Neural cell (in vitro differentiated cells): ENCODE results near the gene PI4K2B. TPM values are rescaled to one million over a fixed set of nuclear protein-coding genes. Genes with fewer than 3 reads are reported as not detected.

Source experiments
- H2AFZ ChIP-seq: fragments of 200-600, 300-800 bp; sonication (generic), shearing (Covaris generic); 2 replicates; pipeline ENCODE4 v1.6.0; 2014; ENCODE audit warnings: low read depth, mild to moderate bottlenecking, antibody characterized with exemption, low read length, moderate library complexity
- H3F3A ChIP-seq: fragments of 200-600 bp; shearing (Covaris generic); 2 replicates; pipeline ENCODE4 v1.6.1; 2016; ENCODE audit warnings: mild to moderate bottlenecking, moderate library complexity, mixed read lengths, antibody characterized with exemption, low read length; ENCODE audit not compliant: insufficient read depth, poor library complexity, severe bottlenecking
- H3K27ac ChIP-seq: fragments of 200-600, 300-800 bp; sonication (generic), shearing (Covaris generic); 2 replicates; pipeline ENCODE4 v1.5.1; 2014; ENCODE audit warnings: mild to moderate bottlenecking, low read length, moderate library complexity
- H3K27me3 ChIP-seq: fragments of 300-800, 200-600 bp; sonication (generic), shearing (Covaris generic); 2 replicates; pipeline ENCODE4 v1.6.0; 2014; ENCODE audit warnings: mild to moderate bottlenecking, low read depth, low read length, moderate library complexity; ENCODE audit not compliant: insufficient read depth
- H3K36me3 ChIP-seq: fragments of 300-800, 200-600 bp; sonication (generic), shearing (Covaris generic); 2 replicates; pipeline ENCODE4 v1.5.1; 2014; ENCODE audit warnings: mild to moderate bottlenecking, antibody characterized with exemption, low read length, moderate library complexity; ENCODE audit not compliant: insufficient read depth
- H3K4me2 ChIP-seq: fragments of 300-800, 200-600 bp; sonication (generic), shearing (Covaris generic); 2 replicates; pipeline ENCODE4 v1.6.0; 2014; ENCODE audit warnings: mild to moderate bottlenecking, low read length
- H3K4me3 ChIP-seq: fragments of 300-800, 200-600 bp; sonication (generic), shearing (Covaris generic); 2 replicates; pipeline ENCODE4 v1.5.1; 2014; ENCODE audit warnings: mild to moderate bottlenecking, low read length, moderate library complexity
- H3K79me2 ChIP-seq: fragments of 200-600 bp; shearing (Covaris generic); replicated peaks from 2 replicates; pipeline ENCODE4 v1.6.0; 2014; ENCODE audit warnings: mild to moderate bottlenecking, low read length, moderate library complexity; ENCODE audit not compliant: insufficient read depth
- H3K9ac ChIP-seq: fragments of 300-800, 200-600 bp; sonication (generic), shearing (Covaris generic); 2 replicates; pipeline ENCODE4 v1.6.1; 2016; ENCODE audit warnings: mild to moderate bottlenecking, low read length, mixed read lengths
- H3K9me2 ChIP-seq: fragments of 200-600 bp; shearing (Covaris generic); 2 replicates; pipeline ENCODE4 v1.6.1; 2016; ENCODE audit warnings: mild to moderate bottlenecking, low read length, mixed read lengths; ENCODE audit not compliant: insufficient read depth
- H3K9me3 ChIP-seq: fragments of 200-600, 300-800 bp; sonication (generic), shearing (Covaris generic); 2 replicates; pipeline ENCODE4 v1.6.1; 2016; ENCODE audit warnings: mild to moderate bottlenecking, mixed run types, low read length, moderate library complexity, mixed read lengths
- H4K20me1 ChIP-seq: fragments of 200-600 bp; shearing (Covaris generic); 2 replicates; pipeline ENCODE4 v1.6.1; 2016; ENCODE audit warnings: mild to moderate bottlenecking, mixed run types; ENCODE audit not compliant: insufficient read depth
- CTCF ChIP-seq: fragments of 450-650 bp; IDR thresholded peaks from 2 replicates; pipeline ENCODE4 v1.5.1; 2014; ENCODE audit warnings: antibody characterized with exemption, mild to moderate bottlenecking, moderate library complexity; ENCODE audit not compliant: poor library complexity, severe bottlenecking
- EP300 ChIP-seq: fragments of 450-650 bp; conservative IDR thresholded peaks from 2 replicates; pipeline ENCODE4 v1.6.1; 2014; ENCODE audit warnings: antibody characterized with exemption, mild to moderate bottlenecking, moderate library complexity; ENCODE audit not compliant: poor library complexity, severe bottlenecking
- EZH2 ChIP-seq: fragments of 200-600, 300-800 bp; shearing (Covaris generic), sonication (generic); IDR thresholded peaks from 2 replicates; pipeline ENCODE4 v1.6.1; 2014; ENCODE audit warnings: antibody characterized with exemption, low read length, borderline replicate concordance, mild to moderate bottlenecking; ENCODE audit not compliant: insufficient read depth, poor library complexity, severe bottlenecking
- MXI1 ChIP-seq: fragments of 450-650 bp; conservative IDR thresholded peaks from 2 replicates; pipeline ENCODE4 v1.6.1; 2014; ENCODE audit warnings: antibody characterized with exemption, mild to moderate bottlenecking; ENCODE audit not compliant: poor library complexity, severe bottlenecking
- POLR2AphosphoS5 ChIP-seq: IDR thresholded peaks from 2 replicates; pipeline ENCODE4 v1.6.1; 2012
- RAD21 ChIP-seq: fragments of 450-650 bp; conservative IDR thresholded peaks from 2 replicates; pipeline ENCODE4 v1.6.1; 2014; ENCODE audit warnings: antibody characterized with exemption, mild to moderate bottlenecking, moderate library complexity
- REST ChIP-seq: IDR thresholded peaks from 2 replicates; pipeline ENCODE4 v1.6.1; 2012; ENCODE audit warnings: borderline replicate concordance
- SMC3 ChIP-seq: fragments of 450-650 bp; conservative IDR thresholded peaks from 2 replicates; pipeline ENCODE4 v1.6.1; 2014; ENCODE audit warnings: antibody characterized with exemption, mild to moderate bottlenecking, moderate library complexity; ENCODE audit not compliant: poor library complexity
- TAF1 ChIP-seq: IDR thresholded peaks from 2 replicates; pipeline ENCODE4 v1.6.1; 2012; ENCODE audit warnings: low read depth
- polyA plus RNA-seq: library from polyadenylated mRNA; depleted of rRNA; stranded (reverse); fragments of >200 nt; gene quantifications from 2 replicates; pipeline ENCODE4 v1.2.3, GENCODE V29; 2014

Gene PI4K2B
- polyA plus RNA-seq, 1 donor from 2014 or later, result 10.0 TPM

GRCh38 chr4:25221377-25221776 lies 12.5 kb upstream of the PI4K2B start:
- H3F3A ChIP-seq, result no peaks in the 10 kb centered on the region
- TF ChIP-seq CTCF (no peak), MXI1 (no peak), EP300 (no peak), EZH2 (no peak)
- no peak overlapping the region for H3K4me2 ChIP-seq
- no peak overlapping the region for H3K27ac ChIP-seq
- no peaks in the 10 kb centered on the region for H4K20me1 ChIP-seq
- H3K9ac ChIP-seq, result no peak overlapping the region
- no peaks in the 10 kb centered on the region for H3K79me2 ChIP-seq
- no peaks in the 10 kb centered on the region for H3K36me3 ChIP-seq
- no peaks in the 10 kb centered on the region for H3K27me3 ChIP-seq
- no peak overlapping the region for H3K4me3 ChIP-seq
- no peak overlapping the region for H2AFZ ChIP-seq
- H3K9me3 ChIP-seq, result peaks cover 13% of the 10 kb centered on the region
- H3K9me2 ChIP-seq, result no peaks in the 10 kb centered on the region

GRCh38 chr4:25223802-25224375 lies 9.9 kb upstream of the PI4K2B start:
- no peaks in the 10 kb centered on the region for H3K79me2 ChIP-seq
- peaks cover 18% of the 10 kb centered on the region for H3K9me3 ChIP-seq
- H4K20me1 ChIP-seq, result no peaks in the 10 kb centered on the region
- no peak overlapping the region for H3K4me3 ChIP-seq
- H3K27ac ChIP-seq, result no peak overlapping the region
- no peak overlapping the region for H3K4me2 ChIP-seq
- TF ChIP-seq SMC3 (no peak), REST (no peak), POLR2AphosphoS5 (no peak), MXI1 (no peak), EP300 (no peak), EZH2 (no peak), TAF1 (no peak), RAD21 (no peak), CTCF (no peak)
- H3K36me3 ChIP-seq, result no peaks in the 10 kb centered on the region
- no peak overlapping the region for H2AFZ ChIP-seq
- no peaks in the 10 kb centered on the region for H3K9me2 ChIP-seq
- no peaks in the 10 kb centered on the region for H3K27me3 ChIP-seq
- H3F3A ChIP-seq, result no peaks in the 10 kb centered on the region
- no peak overlapping the region for H3K9ac ChIP-seq
